Fibroblast of lung (primary cell): Measurements from ENCODE around the gene F3. TPM values are rescaled to one million over a fixed set of nuclear protein-coding genes. Genes with fewer than 3 reads are reported as not detected.

ENCODE experiments used
- DNase-seq, 2 donors: peaks; one replicate each; pipeline versions ENCODE4 v3.0.0 to v3.0.0-alpha.2; 2010; ENCODE audit warnings: low read depth in 2 of 2
- H2AFZ ChIP-seq: 2 replicates; pipeline ENCODE4 v1.5.1; 2012; ENCODE audit warnings: low read length, control low read depth, inconsistent platforms
- H3K27ac ChIP-seq: 2 replicates; pipeline ENCODE4 v1.5.1; 2011; ENCODE audit warnings: low read length, control low read depth; ENCODE audit not compliant: insufficient read depth
- H3K27me3 ChIP-seq: 2 replicates; pipeline ENCODE4 v1.5.1; 2011; ENCODE audit warnings: mild to moderate bottlenecking, low read length; ENCODE audit not compliant: control insufficient read depth, insufficient read depth
- H3K36me3 ChIP-seq: 2 replicates; pipeline ENCODE4 v1.5.1; 2011; ENCODE audit warnings: low read length; ENCODE audit not compliant: control insufficient read depth, insufficient read depth
- H3K4me1 ChIP-seq: 2 replicates; pipeline ENCODE4 v1.5.1; 2011; ENCODE audit warnings: low read length; ENCODE audit not compliant: control insufficient read depth, insufficient read depth; ENCODE audit errors: extremely low read depth
- H3K4me2 ChIP-seq: 2 replicates; pipeline ENCODE4 v1.5.1; 2011; ENCODE audit warnings: low read length, control low read depth; ENCODE audit not compliant: insufficient read depth; ENCODE audit errors: extremely low read depth
- H3K4me3 ChIP-seq, 4 experiments: fragments of 200-600 bp in 1 of 4; sonication (generic) in 1 of 4; replicated peaks in 1 of 4; 2 replicates each; pipeline ENCODE4 v1.5.1; 2011 to 2016; ENCODE audit warnings: low read length in 4 of 4, low read depth in 3 of 4, mild to moderate bottlenecking in 3 of 4, control low read depth in 2 of 4, inconsistent platforms in 1 of 4, mixed read lengths in 1 of 4; ENCODE audit not compliant: insufficient read depth in 1 of 4; ENCODE audit errors: control extremely low read depth in 1 of 4
- H3K79me2 ChIP-seq: 2 replicates; pipeline ENCODE4 v1.5.1; 2012; ENCODE audit warnings: mild to moderate bottlenecking, low read length, inconsistent platforms; ENCODE audit not compliant: control insufficient read depth, insufficient read depth
- H3K9ac ChIP-seq: 2 replicates; pipeline ENCODE4 v1.5.1; 2011; ENCODE audit warnings: mild to moderate bottlenecking, low read length, control low read depth; ENCODE audit not compliant: insufficient read depth
- H3K9me3 ChIP-seq: 2 replicates; pipeline ENCODE4 v1.5.1; 2012; ENCODE audit warnings: low read depth, low read length; ENCODE audit not compliant: control insufficient read depth, insufficient read depth
- H4K20me1 ChIP-seq: 2 replicates; pipeline ENCODE4 v1.5.1; 2011; ENCODE audit warnings: low read length; ENCODE audit not compliant: control insufficient read depth, insufficient read depth; ENCODE audit errors: extremely low read depth
- CTCF ChIP-seq, 2 donors: IDR thresholded peaks in 1 of 2; conservative IDR thresholded peaks in 1 of 2; 1 replicate in 1 of 2; 2 replicates in 1 of 2; pipeline ENCODE4 v1.5.1; 2011 to 2012; ENCODE audit warnings: low read length in 2 of 2, control low read depth in 1 of 2, inconsistent platforms in 1 of 2, low read depth in 1 of 2, mild to moderate bottlenecking in 1 of 2
- EZH2 ChIP-seq: IDR thresholded peaks from 2 replicates; pipeline ENCODE4 v1.5.1; 2012; ENCODE audit warnings: low read length, control low read depth, mild to moderate bottlenecking; ENCODE audit errors: missing control alignments
- polyA plus RNA-seq, 2 donors: library from polyadenylated mRNA; depleted of rRNA in 1 of 2; stranded (reverse) in 1 of 2; unstranded in 1 of 2; fragments of >200 nt; gene quantifications; 2 replicates each; pipeline ENCODE4 v1.2.1, GENCODE V29; 2011 to 2012; ENCODE audit warnings: missing spikeins in 1 of 2
- total RNA-seq: library from RNA; depleted of rRNA; stranded (reverse); fragments of >200 nt; gene quantifications from 2 replicates; pipeline ENCODE4 v1.2.1, GENCODE V29; 2014

The F3 gene
- total and polyA plus RNA-seq, 2 donors (not counting 1 experiment from before 2014, with no cell fraction given): 234 to 400 TPM

GRCh38 chr1:94540440-94541245, 916 bp downstream of the F3 start:
- no peak overlapping the region for H2AFZ ChIP-seq
- H3K4me1 ChIP-seq: peaks cover 19% of the 10 kb centered on the region

GRCh38 chr1:94539496-94539895, 2.1 kb downstream of the F3 start:
- Histone ChIP-seq H3K36me3 (peaks cover 16% of the 10 kb centered on the region), H3K79me2 (peaks cover 72% of the 10 kb centered on the region), H3K9ac (peak overlapping the region; percentile 9), H3K4me1 (peaks cover 14% of the 10 kb centered on the region), H3K4me3 (peak overlapping the region; percentile 73 to 87 (median 78)), H3K4me2 (peak overlapping the region; percentile 92), H3K9me3 (no peaks in the 10 kb centered on the region), H4K20me1 (no peaks in the 10 kb centered on the region), H2AFZ (no peak overlapping the region), H3K27ac (peak overlapping the region; percentile 80), H3K27me3 (no peaks in the 10 kb centered on the region)
- TF ChIP-seq CTCF (conservative IDR thresholded peaks at IDR 0.05 in 1 of 2, IDR thresholded peaks at IDR 0.05 in 1 of 2; ENCODE audit: low read depth in 1 of 2, low read length in 2 of 2) (no peak), EZH2 (no peak)
- peak in 1 of 2 donors; percentile 69 for DNase-seq

More at GRCh38 chr1:94540440-94541245, 916 bp downstream of the F3 start:
- Histone ChIP-seq H3K4me2 (peak overlapping the region; percentile 92), H3K4me3 (peak overlapping the region; percentile 73 to 87 (median 78)), H3K9ac (peak overlapping the region; percentile 88), H3K27me3 (no peaks in the 10 kb centered on the region), H3K36me3 (peaks cover 12% of the 10 kb centered on the region), H4K20me1 (no peaks in the 10 kb centered on the region), H3K79me2 (peaks cover 62% of the 10 kb centered on the region), H3K27ac (peak overlapping the region; percentile 80), H3K9me3 (no peaks in the 10 kb centered on the region)
- no peak for DNase-seq
- TF ChIP-seq EZH2: no peak
- TF ChIP-seq CTCF (conservative IDR thresholded peaks at IDR 0.05 in 1 of 2, IDR thresholded peaks at IDR 0.05 in 1 of 2; ENCODE audit: low read depth in 1 of 2, low read length in 2 of 2): no peak

- TF ChIP-seq CTCF (conservative IDR thresholded peaks at IDR 0.05 in 1 of 2, IDR thresholded peaks at IDR 0.05 in 1 of 2; ENCODE audit: low read depth in 1 of 2, low read length in 2 of 2) (peak in 1 of 2 donors; percentile 22), EZH2 (no peak)
- peaks cover 16% of the 10 kb centered on the region for H3K36me3 ChIP-seq
- no peak overlapping the region for H2AFZ ChIP-seq
- peaks cover 76% of the 10 kb centered on the region for H3K79me2 ChIP-seq
- H3K9me3 ChIP-seq: no peaks in the 10 kb centered on the region
- peak overlapping the region; percentile 73 to 87 (median 78) for H3K4me3 ChIP-seq
- H3K27ac ChIP-seq: peak overlapping the region; percentile 49
- H3K27me3 ChIP-seq: no peaks in the 10 kb centered on the region
- DNase-seq: peak in 1 of 2 donors; percentile 43
- no peaks in the 10 kb centered on the region for H4K20me1 ChIP-seq
- peaks cover 3% of the 10 kb centered on the region for H3K4me1 ChIP-seq
- peak overlapping the region; percentile 5 for H3K9ac ChIP-seq
- H3K4me2 ChIP-seq: peak overlapping the region; percentile 92
These were observed 3.2 kb downstream of the F3 start for GRCh38 chr1:94538243-94538827.
